Measurements from ENCODE around the gene C3AR1.

The C3AR1 gene

DNA sequence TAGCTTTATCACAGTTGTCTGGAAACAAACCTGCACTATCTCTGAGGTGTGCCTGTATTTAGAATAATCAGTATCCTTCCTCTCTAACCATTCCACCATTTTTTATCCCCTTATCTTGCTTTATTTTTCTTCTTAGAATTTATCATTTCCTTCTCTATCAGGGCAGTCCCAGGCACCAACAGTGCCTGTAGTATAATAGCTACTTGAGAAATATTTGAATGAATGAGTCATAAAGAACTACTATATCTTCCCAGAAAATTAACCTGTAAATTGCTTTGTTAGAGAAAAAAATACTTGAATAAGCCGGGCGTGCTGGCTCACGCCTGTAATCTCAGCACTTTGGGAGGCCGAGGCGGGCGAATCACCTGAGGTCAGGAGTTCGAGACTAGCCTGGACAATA lies 54.8 kb downstream of the C3AR1 start:
- TF ChIP-seq, protein P1, sequence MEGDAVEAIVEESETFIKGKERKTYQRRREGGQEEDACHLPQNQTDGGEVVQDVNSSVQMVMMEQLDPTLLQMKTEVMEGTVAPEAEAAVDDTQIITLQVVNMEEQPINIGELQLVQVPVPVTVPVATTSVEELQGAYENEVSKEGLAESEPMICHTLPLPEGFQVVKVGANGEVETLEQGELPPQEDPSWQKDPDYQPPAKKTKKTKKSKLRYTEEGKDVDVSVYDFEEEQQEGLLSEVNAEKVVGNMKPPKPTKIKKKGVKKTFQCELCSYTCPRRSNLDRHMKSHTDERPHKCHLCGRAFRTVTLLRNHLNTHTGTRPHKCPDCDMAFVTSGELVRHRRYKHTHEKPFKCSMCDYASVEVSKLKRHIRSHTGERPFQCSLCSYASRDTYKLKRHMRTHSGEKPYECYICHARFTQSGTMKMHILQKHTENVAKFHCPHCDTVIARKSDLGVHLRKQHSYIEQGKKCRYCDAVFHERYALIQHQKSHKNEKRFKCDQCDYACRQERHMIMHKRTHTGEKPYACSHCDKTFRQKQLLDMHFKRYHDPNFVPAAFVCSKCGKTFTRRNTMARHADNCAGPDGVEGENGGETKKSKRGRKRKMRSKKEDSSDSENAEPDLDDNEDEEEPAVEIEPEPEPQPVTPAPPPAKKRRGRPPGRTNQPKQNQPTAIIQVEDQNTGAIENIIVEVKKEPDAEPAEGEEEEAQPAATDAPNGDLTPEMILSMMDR (IDR thresholded peaks at IDR 0.05; ENCODE audit: insufficient read depth, missing control alignments) = no peak
- no peak for DNase-seq (ENCODE audit: insufficient read length, low spot score)
- no peak for FAIRE-seq
